Inflammatory macrophage (primary cell): ENCODE data around the gene DLG5.

Experiments used
- DNase-seq, 2 donors: peaks; one replicate each; pipeline ENCODE4 v3.0.0-alpha.2; 2020 to 2022

The DLG5 gene

DNA sequence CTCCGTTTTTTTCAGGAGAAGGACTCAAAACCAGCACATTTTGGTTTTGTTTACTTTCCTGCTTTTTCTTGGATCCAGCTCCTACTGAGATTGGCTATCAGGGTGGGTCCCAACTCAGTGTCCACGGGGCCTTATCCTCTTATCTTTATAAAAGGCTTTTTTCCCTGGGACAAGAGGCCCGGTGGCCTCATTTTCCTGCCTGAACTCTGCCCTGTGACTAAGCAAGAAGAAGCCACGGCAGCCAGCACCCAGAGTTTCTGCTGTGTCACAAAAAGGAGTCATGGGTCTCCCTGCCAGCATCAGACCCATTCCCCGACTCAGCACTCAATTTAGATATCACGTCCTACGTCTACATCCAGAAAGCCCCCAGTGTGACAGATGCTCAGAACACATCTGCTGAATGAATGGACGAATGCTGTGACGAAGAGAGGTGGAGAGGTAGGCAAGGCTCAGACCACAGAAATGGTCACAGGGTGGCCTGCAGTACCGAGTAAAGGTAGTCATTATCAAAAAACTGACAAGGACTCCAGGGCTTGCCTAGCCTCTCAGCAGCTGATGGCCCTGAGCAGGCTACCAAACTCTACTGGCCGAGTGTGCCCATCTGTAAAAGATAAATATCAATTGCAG is 16.7 kb downstream of the DLG5 start:
- DNase-seq, result no peak

- no peak for DNase-seq
These were observed 17.4 kb downstream of the DLG5 start for GRCh38 chr10:77909021-77909748.

DNA sequence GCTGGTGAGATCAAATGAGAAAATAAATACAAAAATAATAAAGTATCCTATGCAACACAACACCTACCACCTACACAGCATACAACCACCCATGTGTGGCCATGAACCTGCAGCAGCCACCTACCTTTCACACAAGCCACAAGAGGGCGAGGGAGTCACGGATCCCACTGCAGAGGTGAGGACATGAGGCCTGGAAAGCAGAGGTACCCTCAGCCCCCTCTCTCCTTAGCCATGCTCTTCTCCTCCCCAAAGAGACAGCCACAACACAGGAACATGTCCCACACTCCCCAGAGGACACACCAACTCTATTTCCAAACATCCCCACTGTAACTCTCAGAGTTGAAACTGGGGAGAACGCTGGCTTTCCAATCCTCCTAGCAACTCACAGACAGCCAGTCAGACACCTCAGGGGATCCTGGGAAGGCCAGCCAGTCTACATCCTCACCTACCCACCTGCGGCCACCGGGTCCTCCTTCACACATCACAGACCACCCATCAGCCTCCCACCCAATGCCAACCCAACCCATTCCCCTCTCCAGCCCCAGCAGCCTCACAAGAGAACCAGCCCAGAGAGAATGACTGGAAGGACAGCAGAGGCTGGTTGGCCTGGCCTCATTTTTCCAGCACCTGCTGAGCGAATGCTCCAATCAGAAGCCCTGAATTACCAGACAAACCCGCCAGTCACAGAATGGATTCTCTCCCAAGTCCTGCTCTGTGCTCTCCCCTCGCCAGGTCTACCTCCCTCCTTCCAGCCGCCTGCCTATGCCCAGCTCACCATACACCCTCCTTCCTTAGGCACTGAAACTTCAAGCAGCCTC is 18.4 kb downstream of the DLG5 start:
- no peak for DNase-seq

DNA sequence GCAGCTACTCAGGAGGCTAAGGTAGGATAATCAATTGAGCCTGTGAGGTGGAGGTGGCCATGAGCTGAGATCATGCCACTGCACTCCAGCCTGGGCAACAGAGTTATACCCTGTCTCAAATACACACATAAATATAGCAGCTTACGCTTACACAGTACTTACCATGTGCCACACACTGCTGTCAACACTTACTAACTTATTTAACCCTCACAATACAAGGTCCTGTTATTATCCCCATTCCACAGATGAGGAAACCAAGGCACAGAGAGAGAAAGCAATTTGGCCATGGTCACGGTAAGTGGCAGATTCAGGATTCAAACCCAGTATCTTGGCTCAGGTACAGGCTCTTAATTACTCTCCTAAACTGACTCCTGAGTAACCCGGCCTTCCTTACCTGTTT is 19.1 kb downstream of the DLG5 start:
- DNase-seq, result no peak

GRCh38 chr10:77906951-77907421 is 19.6 kb downstream of the DLG5 start:
- DNase-seq, result no peak

DNA sequence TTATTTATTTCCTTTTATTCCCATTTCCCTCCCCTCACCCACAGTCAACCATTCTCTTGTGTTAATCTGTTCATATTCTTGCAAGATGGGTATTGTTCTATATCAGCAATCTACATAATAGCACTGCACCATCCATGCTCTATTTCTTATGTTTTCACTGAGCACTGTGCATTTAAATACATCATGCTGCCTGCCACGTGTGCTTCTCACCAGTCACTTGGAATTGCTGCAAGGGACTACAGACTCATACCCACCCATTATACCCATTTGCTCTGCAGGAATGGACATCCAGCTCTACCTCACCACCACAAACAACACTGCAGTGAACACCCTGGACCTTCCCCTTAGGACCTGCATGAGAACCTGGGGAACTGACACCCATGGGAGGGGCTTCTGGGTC is 20.8 kb downstream of the DLG5 start:
- DNase-seq, result no peak

DNA sequence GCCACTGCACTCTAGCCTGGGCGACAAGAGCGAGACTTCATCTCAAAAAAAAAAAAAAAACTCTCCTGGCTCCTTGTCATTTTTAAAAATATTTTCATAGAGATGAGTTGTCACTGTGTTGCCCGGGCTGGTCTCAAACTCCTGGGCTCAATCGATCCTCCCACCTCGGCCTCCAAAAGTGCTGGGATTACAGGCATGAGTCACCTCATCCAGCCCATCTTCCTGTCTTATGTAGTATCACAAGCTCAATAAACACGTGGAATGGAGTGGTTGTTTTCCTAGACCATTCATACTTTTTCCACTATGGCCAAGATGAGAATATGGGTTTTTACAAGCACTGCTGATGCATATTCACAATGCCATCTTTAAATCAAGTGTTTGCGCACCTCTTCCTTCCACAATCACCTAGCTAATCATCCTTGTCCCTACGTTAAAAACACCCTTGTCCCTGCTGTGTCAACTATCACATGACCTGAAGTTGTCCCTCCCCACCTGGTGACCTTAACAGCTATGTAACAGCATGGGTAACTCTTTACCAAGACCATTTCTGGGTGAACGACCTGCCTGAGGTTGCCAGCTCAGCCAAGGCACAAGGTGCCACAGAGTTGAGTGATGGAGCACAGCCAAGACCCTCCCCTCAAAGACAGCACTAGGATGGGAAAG is 21.3 kb downstream of the DLG5 start:
- DNase-seq, result no peak

- no peak for DNase-seq
These were observed 22.3 kb downstream of the DLG5 start for GRCh38 chr10:77904100-77904840.

DNA sequence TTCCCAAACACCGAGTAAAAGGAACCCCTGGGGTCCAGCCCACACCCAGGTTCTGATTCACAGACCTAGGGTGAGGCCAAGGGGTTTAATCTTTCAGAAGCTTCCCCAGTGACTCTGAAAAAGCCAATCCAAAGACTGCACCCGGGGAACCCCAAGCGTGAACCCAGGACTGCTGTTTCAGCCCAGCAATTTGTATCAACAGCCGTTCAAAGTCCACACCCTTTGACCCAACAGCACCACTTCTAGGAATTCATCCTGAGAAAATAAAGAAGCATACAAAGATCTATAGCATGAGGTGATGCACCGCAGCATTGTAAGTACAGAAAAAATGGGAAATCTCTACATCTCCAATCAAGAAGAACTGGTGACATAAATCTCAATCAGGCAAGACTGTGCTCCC is 24.4 kb downstream of the DLG5 start:
- no peak for DNase-seq

DNA sequence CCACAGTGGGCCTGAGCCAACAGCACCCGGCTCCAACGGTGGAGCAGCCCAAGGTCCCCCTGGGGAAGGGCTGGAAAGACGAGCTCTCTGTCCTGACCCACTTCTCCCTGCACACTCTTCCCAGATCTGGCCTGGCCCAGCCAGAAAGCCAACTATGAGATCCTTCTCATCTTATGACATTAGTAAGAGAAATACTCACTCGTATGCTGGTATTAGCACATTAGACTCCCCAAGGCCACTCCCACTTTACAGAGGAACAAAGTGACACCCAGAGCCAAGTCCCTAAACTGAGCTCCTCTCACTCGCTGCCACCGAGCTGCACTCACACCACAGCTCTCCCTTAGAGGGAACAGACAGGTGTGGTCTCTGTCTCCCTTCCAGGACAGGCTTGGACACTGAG is 24.8 kb downstream of the DLG5 start:
- no peak for DNase-seq

- DNase-seq, result no peak
These were observed 26.9 kb downstream of the DLG5 start for GRCh38 chr10:77899690-77900089.

DNA sequence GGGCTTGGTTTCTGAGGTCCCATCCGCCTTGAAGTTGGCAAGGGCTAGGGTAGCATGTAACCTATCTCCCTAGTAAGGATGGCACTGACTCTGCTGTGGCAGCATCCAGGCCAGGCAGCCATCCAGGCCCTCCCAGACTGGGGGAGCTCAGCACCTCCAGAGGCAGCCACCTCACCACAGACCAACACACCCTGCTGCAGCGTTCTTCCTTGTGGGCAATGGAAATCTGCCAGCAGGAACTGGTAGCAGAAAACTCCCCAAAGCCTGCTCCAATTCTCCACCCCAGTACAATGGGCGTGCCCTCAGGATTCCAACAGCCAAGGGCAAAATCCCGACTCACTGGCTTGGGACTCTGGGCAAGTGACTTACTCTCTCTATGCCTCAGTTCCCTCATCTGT is 27.5 kb downstream of the DLG5 start:
- no peak for DNase-seq

GRCh38 chr10:77898323-77899079 is 28.1 kb downstream of the DLG5 start:
- no peak for DNase-seq

GRCh38 chr10:77896058-77896457 is 30.5 kb downstream of the DLG5 start:
- DNase-seq, result no peak

DNA sequence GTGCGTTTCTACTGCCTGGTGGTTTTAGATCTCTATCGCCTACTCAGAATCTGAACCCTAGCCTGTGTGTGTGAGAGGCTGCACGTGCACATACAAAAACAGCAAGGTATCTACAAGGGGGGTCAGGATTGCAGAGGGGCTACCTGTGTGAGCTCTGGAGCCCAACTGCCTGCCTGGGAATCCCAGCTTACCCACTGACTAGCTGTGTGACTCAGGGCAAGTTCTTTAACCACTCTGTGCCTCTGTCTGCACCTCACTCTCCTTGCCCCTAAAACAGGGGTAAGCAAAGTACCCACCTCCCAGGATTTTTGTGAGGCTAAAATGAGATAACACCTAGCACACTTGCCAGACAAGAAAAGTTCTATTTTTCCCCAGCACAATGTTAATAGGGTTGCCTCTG is 32.5 kb downstream of the DLG5 start:
- no peak for DNase-seq

- no peak for DNase-seq
These were observed 33.2 kb downstream of the DLG5 start for GRCh38 chr10:77893386-77893785.

DNA sequence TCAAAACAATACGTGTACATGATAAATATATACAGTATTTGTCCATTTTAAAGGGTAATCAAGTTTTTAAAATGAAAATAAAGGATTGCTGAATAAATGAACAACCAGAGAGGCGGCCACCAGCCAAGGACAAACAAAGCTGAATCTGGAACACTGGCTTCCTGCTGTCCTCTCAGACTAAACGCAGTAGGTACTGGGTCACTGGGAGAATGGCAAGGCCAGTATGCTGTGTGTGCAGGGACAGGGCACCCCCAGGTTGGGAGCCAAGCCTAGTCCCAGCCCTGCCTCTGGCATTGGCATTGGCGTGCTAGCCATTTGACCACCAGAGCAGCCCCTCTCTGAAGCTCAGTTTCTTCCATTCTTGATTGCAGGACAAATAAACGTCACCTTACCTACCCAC is 33.8 kb downstream of the DLG5 start:
- no peak for DNase-seq

DNA sequence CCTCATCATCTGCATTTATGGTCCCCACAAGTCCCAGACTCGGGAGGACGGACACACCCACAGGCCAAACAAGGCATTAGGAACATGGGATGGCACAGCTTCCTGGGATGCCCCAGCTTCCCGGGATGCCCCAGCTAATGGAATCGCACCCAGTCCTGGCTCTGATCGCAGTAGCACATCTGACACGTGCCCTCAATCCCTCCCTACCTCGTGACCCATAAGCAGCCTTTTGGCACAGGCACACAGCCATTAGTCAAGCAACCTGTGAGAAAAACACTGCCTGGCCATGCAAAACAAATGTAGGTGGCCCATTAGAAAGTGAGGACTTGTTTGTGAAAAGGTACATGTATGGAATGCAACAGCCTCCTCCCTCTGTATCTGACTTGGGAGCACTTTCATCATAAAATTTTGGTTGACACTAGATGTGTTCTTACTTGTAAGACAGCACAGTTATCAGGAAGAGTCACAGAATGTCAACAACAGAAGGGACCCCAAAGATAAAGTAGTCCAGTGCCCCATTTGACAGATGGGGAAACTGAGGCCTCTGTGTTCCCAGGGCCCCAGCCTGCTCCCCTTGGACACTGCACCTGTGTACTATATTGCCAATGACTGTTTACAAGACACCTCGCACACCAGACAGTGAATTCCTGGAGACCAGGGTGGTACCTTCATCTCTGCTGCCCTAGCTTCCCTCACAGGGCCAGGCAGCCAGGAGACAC is 34.4 kb downstream of the DLG5 start:
- DNase-seq, result no peak

GRCh38 chr10:77890097-77890496 is 36.5 kb downstream of the DLG5 start:
- no peak for DNase-seq

GRCh38 chr10:77889277-77889903 is 37.2 kb downstream of the DLG5 start:
- no peak for DNase-seq

GRCh38 chr10:77888356-77888703 is 38.2 kb downstream of the DLG5 start:
- no peak for DNase-seq
